ENCODE measurements around the gene KRT81. TPM values are rescaled to one million over a fixed set of nuclear protein-coding genes. Genes with fewer than 3 reads are reported as not detected.
"Not testable (repeated sequence)": the region's sequence is repeated elsewhere in the genome, so short reads cannot be mapped to it uniquely, and the experiment has no call there.

Gene KRT81
- total and polyA plus RNA-seq, 2 of the 4 experiments (the other 2 are of a cell fraction): under 0.01 to 0.05 TPM

DNA sequence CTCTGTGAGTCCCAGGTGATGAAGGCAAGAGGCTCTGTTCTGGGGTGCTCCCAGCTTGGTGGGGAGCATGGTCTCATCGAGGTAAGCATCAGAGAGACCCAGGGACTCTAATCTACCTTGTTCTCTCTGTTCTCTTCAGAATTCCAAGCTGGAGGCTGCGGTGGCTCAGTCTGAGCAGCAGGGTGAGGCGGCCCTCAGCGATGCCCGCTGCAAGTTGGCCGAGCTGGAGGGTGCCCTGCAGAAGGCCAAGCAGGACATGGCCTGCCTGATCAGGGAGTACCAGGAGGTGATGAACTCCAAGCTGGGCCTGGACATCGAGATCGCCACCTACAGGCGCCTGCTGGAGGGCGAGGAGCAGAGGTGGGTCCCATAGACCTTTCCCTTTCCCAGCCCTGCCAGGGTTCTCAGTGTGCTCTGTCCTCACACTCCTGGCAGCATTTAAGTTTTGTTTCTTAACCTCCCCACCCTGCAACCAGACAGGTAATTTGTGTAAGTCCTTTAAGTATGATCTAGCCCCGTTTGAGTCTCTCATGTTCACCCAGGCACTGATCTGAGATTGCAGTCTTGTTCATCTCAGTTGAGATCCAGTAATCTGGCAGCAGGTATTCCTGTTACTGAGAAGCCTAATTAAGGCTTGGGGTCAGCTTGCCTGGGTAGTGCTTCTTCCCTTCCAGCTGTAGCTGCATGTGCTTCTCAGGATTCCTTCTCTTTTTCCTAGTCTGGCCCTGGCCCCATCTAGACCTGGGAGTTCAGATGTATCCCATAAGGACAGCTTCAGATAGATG, 14.8 kb upstream of the KRT81 start:
- no peaks in the 10 kb centered on the region for H3K9me1 ChIP-seq (ENCODE audit: insufficient read depth, low read length)
- no CpG with 5 or more reads among the region's 11 CpGs for WGBS, 2 experiments (ENCODE audit: extremely low coverage in 2 of 2, insufficient read length in 1 of 2)
- no peak overlapping the region for H4K5ac ChIP-seq (ENCODE audit: low read depth, low read length)
- H3K4me3 ChIP-seq (ENCODE audit: insufficient read depth, low read depth, low read length): no peak overlapping the region
- H3K4ac ChIP-seq (ENCODE audit: low read depth, low read length): no peak overlapping the region
- no peak for DNase-seq
- H2BK5ac ChIP-seq (ENCODE audit: low read depth, low read length, poor library complexity, severe bottlenecking): no peak overlapping the region
- no peak overlapping the region for H2BK120ac ChIP-seq (ENCODE audit: low read depth, low read length)
- no peaks in the 10 kb centered on the region for H3K9me3 ChIP-seq (ENCODE audit: control insufficient read depth, insufficient read depth, low read length)
- no TSS peak for BruUV-seq (replicated peaks)
- ChIA-PET POLR2A (ENCODE audit: unreplicated experiment) (no interaction called here), CTCF (interaction anchor here (0.7 to 1.9 kb wide), 5 partner anchors 10 to 112 kb away, joined by 3 to 9 read pairs (median 5); no protein-coding TSS in a partner anchor)
- no peak overlapping the region for H3K18ac ChIP-seq (ENCODE audit: low read depth, low read length)
- intact Hi-C loops (cut with micrococcal nuclease) (no loop called here), in situ Hi-C loops (cut with MboI; ENCODE audit: low sequenced_read_pairs) (no loop called here), dilution Hi-C loops (cut with HindIII; ENCODE audit: low sequenced_read_pairs, unreplicated experiment) (no loop called here)
- H3K27me3 ChIP-seq (ENCODE audit: control insufficient read depth, insufficient read depth, low read length): peaks cover 45% of the 10 kb centered on the region
- H4K20me1 ChIP-seq (ENCODE audit: insufficient read depth, low read length): no peaks in the 10 kb centered on the region
- no peak overlapping the region for H4K8ac ChIP-seq (ENCODE audit: low read depth in 2 of 2, low read length in 2 of 2)
- H2AK5ac ChIP-seq (ENCODE audit: low read depth, low read length): no peak overlapping the region
- ATAC-seq (ENCODE audit: low read depth): no peak
- no peak for TF ChIP-seq SMC3 (IDR thresholded peaks at IDR 0.05; ENCODE audit: low read depth, low read length)
- TF ChIP-seq RAD21 (IDR thresholded peaks at IDR 0.05; ENCODE audit: low read length): peak; percentile 18; the same call in 1 of the 2 replicates
- no peak overlapping the region for H2BK15ac ChIP-seq (ENCODE audit: low read depth, low read length)
- no peak overlapping the region for H3K23ac ChIP-seq (ENCODE audit: low read depth, low read length)
- no peak overlapping the region for H3K14ac ChIP-seq (replicated peaks; ENCODE audit: low read depth, low read length)
- H3K9ac ChIP-seq (ENCODE audit: low read depth, low read length): no peak overlapping the region
- H3K4me1 ChIP-seq (ENCODE audit: control insufficient read depth, insufficient read depth, low read length): peaks cover 2% of the 10 kb centered on the region; the same call in 1 of the 2 replicates
- no peak overlapping the region for H4K91ac ChIP-seq (ENCODE audit: insufficient read depth, low read depth, low read length)
- H2AK9ac ChIP-seq (replicated peaks; ENCODE audit: low read depth, low read length, poor library complexity): no peak overlapping the region
- H2AFZ ChIP-seq (replicated peaks; ENCODE audit: low read length, poor library complexity): no peak overlapping the region
- no peaks in the 10 kb centered on the region for H3K79me1 ChIP-seq (ENCODE audit: low read depth in 1 of 2, low read length in 2 of 2)
- H3K27ac ChIP-seq (ENCODE audit: insufficient read depth, low read length): no peak overlapping the region
- no peak overlapping the region for H3K56ac ChIP-seq (ENCODE audit: extremely low read depth, insufficient read depth, low read length)
- no peaks in the 10 kb centered on the region for H3K36me3 ChIP-seq (ENCODE audit: control insufficient read depth, insufficient read depth, low read length)
- no peak overlapping the region for H2BK20ac ChIP-seq (ENCODE audit: low read depth, low read length)
- H3K4me2 ChIP-seq (ENCODE audit: low read depth, low read length): no peak overlapping the region

GRCh38 chr12:52304941-52305411, 13.6 kb upstream of the KRT81 start:
- H3K9me1 ChIP-seq (ENCODE audit: insufficient read depth, low read length); H2AK9ac ChIP-seq (replicated peaks; ENCODE audit: low read depth, low read length, poor library complexity); POLR2A ChIA-PET (ENCODE audit: unreplicated experiment); H2AK5ac ChIP-seq (ENCODE audit: low read depth, low read length); DNase-seq; H2BK5ac ChIP-seq (ENCODE audit: low read depth, low read length, poor library complexity, severe bottlenecking); H3K4me2 ChIP-seq (ENCODE audit: low read depth, low read length); H3K36me3 ChIP-seq (ENCODE audit: control insufficient read depth, insufficient read depth, low read length); BruUV-seq (replicated peaks); H2BK20ac ChIP-seq (ENCODE audit: low read depth, low read length); H3K9me3 ChIP-seq (ENCODE audit: control insufficient read depth, insufficient read depth, low read length); H3K4ac ChIP-seq (ENCODE audit: low read depth, low read length); H3K14ac ChIP-seq (replicated peaks; ENCODE audit: low read depth, low read length); H4K20me1 ChIP-seq (ENCODE audit: insufficient read depth, low read length); H3K79me1 ChIP-seq (ENCODE audit: low read depth in 1 of 2, low read length in 2 of 2); H3K9ac ChIP-seq (ENCODE audit: low read depth, low read length); H3K18ac ChIP-seq (ENCODE audit: low read depth, low read length); H4K8ac ChIP-seq (ENCODE audit: low read depth in 2 of 2, low read length in 2 of 2); ATAC-seq (ENCODE audit: low read depth); H3K27ac ChIP-seq (ENCODE audit: insufficient read depth, low read length); H3K56ac ChIP-seq (ENCODE audit: extremely low read depth, insufficient read depth, low read length); dilution Hi-C loops (cut with HindIII; ENCODE audit: low sequenced_read_pairs, unreplicated experiment); H3K23ac ChIP-seq (ENCODE audit: low read depth, low read length); H2AFZ ChIP-seq (replicated peaks; ENCODE audit: low read length, poor library complexity); H2BK120ac ChIP-seq (ENCODE audit: low read depth, low read length); H4K5ac ChIP-seq (ENCODE audit: low read depth, low read length); H2BK15ac ChIP-seq (ENCODE audit: low read depth, low read length); intact Hi-C loops (cut with micrococcal nuclease); H4K91ac ChIP-seq (ENCODE audit: insufficient read depth, low read depth, low read length); H3K4me1 ChIP-seq (ENCODE audit: control insufficient read depth, insufficient read depth, low read length); in situ Hi-C loops (cut with MboI; ENCODE audit: low sequenced_read_pairs); H3K4me3 ChIP-seq (ENCODE audit: insufficient read depth, low read depth, low read length): not testable (repeated sequence)
- CTCF ChIA-PET: interaction anchor here (1.1 kb wide), 1 partner anchor 111 kb away, joined by 3 read pairs; no protein-coding TSS in a partner anchor
- peaks cover 42% of the 10 kb centered on the region for H3K27me3 ChIP-seq (ENCODE audit: control insufficient read depth, insufficient read depth, low read length)
- no CpG with 5 or more reads among the region's 15 CpGs for WGBS, 2 experiments (ENCODE audit: extremely low coverage in 2 of 2, insufficient read length in 1 of 2)

Data from IMR-90 (cell line).